T-helper 1 cell (primary cell): ENCODE data around the gene IREB2.
"Not testable (repeated sequence)": the region's sequence is repeated elsewhere in the genome, so short reads cannot be mapped to it uniquely, and the experiment has no call there.

Source experiments
- DNase-seq, 5 donors: peaks; one replicate each; pipeline ENCODE4 v3.0.0-alpha.2; 2012 to 2020
- total RNA-seq, 4 donors: gene quantifications; one replicate each; lab custom pipeline; 2026; lab: John Stamatoyannopoulos, UW

The IREB2 gene, protein sequence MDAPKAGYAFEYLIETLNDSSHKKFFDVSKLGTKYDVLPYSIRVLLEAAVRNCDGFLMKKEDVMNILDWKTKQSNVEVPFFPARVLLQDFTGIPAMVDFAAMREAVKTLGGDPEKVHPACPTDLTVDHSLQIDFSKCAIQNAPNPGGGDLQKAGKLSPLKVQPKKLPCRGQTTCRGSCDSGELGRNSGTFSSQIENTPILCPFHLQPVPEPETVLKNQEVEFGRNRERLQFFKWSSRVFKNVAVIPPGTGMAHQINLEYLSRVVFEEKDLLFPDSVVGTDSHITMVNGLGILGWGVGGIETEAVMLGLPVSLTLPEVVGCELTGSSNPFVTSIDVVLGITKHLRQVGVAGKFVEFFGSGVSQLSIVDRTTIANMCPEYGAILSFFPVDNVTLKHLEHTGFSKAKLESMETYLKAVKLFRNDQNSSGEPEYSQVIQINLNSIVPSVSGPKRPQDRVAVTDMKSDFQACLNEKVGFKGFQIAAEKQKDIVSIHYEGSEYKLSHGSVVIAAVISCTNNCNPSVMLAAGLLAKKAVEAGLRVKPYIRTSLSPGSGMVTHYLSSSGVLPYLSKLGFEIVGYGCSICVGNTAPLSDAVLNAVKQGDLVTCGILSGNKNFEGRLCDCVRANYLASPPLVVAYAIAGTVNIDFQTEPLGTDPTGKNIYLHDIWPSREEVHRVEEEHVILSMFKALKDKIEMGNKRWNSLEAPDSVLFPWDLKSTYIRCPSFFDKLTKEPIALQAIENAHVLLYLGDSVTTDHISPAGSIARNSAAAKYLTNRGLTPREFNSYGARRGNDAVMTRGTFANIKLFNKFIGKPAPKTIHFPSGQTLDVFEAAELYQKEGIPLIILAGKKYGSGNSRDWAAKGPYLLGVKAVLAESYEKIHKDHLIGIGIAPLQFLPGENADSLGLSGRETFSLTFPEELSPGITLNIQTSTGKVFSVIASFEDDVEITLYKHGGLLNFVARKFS
- total RNA-seq, result 28.9 to 76.3 (median 55.4) reads per million in 4 donors

DNA sequence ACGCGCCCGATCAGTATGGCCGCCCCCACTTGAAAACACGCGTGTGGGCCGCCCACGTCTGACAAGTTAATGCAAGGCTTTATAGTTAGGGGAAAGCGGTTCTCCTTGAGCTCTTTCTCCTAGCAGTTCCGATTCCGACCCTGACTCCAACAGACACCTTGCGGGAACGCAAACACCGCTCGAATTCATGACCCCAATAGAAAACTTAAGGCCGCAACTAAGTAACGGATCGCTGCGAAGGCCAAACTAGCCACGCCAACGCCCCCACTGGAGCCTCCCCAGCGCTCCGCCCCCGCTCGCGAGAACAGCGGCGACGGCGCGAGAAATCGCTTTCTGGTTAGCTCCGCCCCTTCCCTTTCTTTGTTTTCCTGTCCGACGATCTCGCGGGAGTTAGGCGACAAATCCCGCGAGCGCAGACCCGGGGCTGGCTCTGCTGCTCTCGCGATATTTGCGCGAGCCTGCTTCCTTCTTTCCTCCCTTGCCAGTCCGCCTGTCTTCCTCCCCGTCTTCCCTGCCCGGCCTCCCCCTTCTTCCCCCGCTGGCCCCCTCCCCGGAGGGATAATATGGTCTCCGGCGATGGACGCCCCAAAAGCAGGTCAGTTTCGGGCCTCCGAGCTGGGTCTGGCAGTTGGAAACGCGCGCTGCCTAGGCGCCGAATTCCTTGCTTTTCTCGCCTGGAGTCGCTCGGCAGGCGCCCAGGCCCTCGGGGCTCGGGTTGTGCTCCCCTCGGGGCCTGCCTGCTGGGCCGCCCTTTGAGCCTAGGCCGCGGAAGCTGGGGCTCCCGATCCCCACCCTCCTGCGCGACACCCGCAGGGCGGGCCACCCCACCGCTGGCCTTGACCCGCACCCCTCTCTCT, at the start of gene IREB2:
Gene IREB2, plus strand, starts transcription at position 455 of the 857 bp plus-strand sequence. Its CDS starts 122 bp downstream, at position 577.
- DNase-seq, result peak; percentile 94 to 98 (median 95)

DNA sequence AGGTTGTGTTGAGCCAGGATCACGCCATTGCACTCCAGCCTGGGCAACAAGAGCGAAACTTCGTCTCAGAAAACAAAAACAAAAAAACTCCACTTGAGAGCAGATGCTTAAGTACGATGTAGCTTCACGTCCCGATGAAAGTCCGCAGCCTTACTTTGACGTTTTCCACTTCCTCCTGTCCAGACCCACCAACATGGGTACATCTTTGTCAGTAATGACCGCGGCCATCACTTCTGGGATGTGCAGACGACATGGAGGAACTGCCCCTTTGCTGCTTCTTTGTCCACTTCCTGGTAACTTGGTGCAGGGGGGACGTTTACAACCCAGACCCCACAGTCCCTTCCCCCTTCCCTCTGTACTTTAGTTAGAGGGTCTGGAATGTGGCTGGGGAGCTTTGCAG, 49.2 kb upstream of the IREB2 start:
- DNase-seq, result no peak

DNA sequence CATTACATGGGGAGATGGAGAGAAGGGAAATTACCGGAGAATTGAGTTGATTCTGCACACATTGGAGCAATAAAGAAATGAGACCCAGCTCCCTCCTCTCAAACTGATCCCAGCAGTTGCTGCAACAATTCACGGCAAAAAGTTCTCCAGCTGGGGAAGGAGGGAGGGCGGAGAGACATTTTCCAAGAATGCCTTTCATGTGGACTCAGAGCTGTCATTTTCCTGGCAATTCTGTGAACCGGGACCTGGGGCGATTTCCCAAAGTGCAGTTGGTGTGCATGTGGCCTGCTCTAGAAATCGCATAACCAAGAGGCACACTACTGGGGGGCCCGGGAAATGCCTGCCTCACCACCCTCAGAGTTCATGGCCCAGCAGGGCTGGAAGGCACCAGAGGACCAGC, 48.7 kb upstream of the IREB2 start:
- no peak for DNase-seq

DNA sequence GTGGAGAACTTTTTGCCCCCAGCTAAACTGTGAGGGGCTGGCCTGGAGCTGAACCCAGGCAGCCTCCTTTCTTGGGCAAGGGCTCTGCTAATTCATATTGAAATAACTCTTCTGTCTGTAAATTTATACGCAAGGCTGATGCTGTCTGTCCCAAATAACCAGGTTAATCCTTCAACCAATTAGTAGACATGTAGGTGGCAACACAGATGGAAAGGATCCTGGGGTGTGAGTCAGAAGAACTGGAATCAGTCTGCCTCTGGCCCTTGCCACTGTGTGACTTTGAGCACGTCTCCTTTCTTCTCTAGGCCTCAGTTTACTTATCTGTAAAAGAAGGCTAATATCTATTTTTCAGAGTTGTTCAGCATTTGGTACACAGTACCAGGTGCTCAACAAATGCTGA, 48.3 kb upstream of the IREB2 start:
- no peak for DNase-seq

DNA sequence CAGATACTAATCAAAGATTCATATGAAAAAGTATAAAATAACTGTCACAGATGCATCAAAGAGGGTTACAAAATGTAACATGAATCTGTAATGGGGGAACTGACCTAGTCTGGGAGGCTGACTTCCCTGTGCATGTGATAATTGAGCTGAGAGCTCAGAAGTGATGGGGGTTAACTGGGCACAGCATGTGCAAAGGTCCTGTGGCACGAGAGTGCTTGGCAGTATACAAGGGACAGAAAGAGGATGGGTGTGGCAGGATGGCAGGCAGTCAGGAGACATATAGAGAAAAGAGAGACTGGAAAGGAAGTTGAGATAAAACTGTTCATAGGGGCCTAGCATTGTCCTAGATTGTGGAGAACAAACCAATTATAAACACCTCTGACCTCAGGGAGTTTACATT, 47.8 kb upstream of the IREB2 start:
- DNase-seq, result no peak

DNA sequence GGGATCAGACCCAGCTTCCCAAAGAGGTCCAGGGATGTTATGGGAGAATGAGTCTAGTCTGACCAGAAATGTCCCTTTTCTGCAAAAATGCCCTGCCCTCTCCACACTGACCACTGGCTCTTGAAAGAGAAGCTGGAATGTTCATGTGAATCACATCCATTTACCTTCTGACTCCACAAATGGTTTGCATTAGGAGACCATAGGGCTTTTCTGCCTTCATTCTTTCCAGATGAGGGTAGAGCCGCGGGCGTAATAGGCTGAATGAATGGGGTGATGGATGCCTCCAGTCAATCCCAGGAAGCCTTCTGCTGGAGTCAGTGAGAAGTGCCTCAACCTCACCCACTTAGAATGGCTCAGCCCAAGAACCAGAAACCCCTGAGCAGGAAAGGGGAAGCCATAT, 47.2 kb upstream of the IREB2 start:
- no peak for DNase-seq

DNA sequence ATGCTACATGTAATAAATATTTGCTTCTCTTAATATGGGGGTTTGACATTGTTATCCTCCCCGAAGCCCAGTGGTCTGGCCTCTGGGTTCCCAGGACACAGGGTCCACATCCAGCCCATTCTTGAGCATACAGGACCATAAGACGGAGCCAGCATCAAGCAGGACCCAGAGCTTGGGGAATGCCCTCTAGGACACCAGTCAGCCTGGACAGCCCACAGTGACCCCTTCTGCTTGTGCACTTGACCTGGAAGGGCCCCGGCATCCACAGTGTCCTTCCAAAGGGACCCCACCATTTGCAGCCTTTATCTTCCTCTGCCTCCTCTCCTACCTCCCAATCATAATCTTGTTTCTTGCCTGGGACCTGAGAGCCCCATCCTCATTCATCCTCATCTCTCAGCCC, 46.2 kb upstream of the IREB2 start:
- no peak for DNase-seq

DNA sequence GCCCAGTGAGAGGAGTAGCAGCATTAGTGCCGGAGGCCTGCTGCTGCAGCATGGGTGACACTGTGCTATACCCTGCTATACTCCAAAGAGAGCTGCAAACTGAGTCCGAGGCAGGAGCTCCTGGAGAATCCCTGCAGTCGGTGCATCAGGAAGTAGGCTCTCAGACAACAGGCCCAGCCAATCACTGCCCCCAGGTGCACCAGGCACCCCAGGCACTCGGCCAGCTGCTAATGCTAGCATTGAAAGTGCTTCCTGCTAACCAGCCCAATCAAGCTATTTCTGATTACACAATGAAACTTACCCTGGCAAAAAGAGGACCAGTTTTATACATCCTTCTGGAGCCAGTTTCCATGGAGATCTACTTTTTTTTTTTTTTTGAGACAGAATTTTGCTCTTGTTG, 45.6 kb upstream of the IREB2 start:
- no peak for DNase-seq

DNA sequence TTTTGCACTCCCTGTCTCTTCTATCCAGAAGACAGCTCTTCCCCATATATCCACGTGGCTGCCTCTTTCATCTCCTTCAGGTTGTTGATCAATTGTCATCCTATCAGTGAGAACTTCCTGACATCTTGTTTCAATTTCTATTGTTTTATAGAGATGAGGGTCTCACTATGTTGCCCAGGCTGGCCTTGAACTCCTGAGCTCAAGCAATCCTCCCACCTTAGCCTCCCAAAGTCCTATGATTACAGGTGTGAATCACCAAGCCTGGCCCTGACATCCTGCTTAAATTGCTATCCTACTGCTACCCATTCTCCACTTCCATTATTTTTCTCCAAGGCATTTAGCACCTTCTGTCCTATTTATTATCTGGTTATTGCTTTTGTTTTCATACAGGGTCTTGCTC, 44.9 kb upstream of the IREB2 start:
- no peak for DNase-seq

DNA sequence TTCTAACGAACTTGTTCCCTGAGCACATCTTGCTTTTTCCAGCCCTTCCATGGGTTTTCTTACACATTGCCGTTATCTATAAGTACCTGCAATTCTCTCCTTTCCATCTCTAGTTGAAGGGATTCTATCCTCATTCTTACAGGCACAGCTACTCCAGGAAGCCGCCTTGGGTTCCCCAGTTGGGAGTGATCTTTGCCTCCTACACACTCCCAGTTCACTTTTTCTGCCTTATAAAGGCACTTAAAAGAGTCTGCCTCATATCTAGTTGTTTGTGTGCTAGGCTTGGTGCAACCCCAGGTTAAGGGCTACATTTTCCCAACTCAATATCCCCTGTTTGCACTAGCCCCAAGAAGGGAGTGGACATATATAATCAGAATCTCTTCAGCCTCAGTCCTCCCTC, 44.0 kb upstream of the IREB2 start:
- no peak for DNase-seq

DNA sequence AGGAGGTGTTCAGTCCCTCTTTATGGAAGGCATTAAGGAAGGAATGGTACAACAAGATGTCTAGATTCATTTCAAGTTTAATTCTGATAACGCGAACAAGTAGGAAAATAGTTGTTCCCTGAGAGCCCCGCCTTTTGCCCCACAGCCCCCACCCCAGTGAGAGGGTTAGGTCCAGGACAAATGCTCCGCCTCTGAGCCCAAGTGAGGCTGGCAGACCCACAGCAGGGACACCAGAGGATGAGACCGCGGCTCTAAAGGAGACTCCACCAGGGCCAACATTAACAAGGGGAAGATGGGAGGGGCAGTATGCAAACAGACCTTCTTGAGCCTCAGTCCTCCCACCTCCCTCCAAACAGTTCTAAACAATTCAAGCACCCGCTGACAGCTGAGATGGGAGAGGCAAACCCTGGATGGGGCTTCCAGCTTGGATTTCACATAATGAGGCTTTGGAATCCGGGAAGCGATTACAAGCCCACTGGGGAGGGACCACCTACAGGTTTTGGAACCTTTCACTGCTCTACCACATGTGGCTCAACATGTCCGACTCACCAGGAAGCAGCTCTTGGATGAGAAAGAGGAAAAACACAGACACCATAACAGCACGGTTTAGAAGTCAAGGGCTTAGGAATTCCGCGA, 42.9 kb upstream of the IREB2 start:
- DNase-seq, result no peak

DNA sequence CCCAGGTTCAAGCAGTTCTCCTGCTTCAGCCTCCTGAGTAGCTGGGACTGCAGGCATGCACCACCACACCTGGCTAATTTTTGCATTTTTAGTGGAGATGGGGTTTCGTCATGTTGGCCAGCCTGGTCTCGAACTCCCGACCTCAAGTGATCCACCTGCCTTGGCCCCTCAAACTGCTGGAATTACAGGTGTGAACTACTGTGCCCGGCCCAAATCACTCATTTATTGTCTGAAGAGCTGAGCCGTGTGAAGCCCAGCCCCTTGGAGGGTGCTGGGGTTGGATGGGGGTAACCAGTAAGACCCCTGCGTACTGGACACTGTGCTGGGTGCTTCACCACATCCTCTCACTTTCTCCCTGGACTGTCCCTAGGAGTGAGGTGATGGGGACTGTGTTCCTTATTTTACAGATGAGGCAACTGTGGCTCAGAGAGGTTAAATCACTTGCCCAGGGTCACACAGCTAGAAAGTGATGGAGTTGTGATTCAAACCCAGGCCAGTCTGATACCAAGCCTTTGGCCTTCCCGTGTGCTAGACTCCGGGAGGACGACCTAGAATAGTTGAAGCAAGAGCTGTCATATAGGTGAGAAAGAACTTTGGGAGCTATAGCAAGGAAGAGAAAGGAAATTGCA, 41.7 kb upstream of the IREB2 start:
- no peak for DNase-seq

DNA sequence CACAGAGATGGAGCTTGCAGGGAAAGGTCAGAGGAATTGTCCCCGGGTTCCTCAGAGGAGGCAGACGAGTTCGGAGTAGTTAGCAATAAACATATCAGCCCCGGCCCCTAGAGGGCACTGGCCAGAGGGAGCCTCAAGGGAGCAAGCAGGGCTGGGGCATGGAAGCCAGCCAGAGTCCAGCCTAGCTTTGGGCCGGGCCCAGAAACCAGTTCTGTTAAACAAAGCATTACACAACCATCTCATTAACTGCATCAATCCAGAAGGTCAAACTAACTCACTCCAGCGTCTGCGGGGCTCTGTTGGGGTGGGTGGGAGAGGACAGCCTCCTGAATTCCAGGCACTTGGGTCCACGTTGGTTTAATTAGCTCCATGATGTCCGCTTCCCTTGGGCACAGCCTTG, 41.0 kb upstream of the IREB2 start:
- DNase-seq, result no peak

DNA sequence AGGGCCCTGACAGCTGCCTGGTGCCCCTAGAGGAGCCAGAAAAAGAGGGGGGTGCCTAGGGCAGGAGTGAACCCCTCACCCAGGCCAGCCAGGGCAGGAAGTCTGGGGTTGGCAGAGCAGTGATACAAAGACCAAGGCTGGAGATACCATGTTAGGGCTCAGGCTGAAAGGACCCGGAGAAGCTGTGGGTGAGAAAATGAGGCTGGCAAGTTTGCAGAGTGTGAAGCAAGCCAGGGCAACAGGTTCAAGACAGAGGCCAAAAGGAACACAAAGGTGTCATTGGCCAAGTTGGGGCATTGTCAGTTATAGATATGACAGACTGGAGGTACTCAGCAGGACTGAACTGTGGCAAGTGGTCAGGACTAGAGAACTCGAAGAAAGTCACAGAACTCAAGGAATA, 40.6 kb upstream of the IREB2 start:
- no peak for DNase-seq

DNA sequence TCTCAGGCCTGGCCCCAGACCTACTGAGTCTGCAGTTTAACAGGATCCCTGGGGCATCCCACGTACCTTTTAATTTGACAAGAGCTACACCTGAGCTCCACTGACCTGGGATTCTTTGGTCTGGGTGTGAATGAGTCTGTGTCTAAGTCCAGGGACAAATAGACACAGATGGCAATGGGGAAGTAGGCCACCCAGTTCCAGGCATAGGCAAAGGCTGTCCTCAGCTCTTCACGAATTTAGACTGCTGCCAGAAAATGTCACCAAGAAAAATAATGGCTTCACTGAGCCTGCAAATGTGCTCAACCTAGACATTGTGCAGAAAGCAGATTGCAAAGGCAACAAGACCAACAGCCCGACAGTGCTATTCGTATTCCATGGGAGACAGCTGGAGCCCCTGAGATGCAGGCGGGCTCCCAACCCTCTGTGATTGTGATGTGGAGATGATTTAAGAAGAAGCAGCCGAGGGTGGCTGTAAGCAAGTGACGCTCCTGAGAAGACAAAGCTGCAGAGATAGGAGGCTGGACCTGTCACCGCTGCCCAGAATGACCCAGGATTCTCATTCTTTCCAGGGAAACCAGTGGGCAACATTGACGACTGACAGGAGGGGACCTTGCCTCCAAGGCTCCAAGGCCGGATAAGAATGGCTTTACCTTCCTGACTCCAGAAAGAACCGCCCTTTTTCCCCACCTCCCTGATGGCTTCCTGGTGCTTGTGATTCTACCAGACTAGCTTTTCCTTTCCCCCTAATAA, 39.8 kb upstream of the IREB2 start:
- no peak for DNase-seq

DNA sequence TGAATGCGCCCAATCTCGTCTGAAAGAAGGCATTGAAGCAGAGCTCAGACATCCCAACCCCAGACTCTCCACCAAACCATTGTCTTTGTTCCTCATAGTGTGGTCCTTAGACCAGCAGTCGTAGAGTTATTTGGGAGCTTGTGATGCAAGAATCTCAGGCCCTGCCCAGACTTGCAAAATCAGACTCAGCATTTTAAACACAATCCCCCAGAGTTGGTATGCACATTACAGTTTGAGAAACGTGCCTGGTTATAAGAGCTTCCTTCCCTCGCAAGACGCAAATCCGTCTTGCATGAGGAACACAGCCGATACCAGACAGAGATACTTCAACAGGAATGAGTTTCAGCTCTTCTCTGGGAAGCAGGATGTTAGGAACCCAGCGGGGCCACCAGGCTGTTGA, 38.9 kb upstream of the IREB2 start:
- DNase-seq, result no peak

DNA sequence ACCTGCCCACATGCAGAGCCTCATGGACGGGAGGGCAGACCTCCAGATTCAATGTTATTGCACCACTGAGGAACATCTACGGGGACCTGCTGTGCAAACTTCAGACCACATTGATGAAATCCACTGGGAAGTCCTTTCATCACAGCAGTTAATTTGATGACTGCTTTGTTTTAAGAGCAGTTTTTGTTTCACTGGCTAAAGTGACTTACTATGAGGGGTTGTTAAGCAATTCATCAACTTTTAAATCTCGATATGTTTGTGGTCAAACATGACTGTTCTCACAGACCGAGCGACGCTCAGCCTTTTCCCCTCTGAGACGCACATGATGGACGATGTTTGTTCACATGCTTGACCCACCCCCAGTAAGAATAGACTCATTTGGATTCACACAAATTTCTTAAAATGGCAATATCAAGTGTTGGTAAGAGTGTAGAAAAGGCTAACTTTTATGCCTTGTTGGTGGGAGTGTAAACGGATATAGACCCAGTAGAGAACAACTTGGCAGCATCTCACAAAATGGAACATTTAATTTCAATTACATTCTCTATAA, 35.9 kb upstream of the IREB2 start:
- no peak for DNase-seq

DNA sequence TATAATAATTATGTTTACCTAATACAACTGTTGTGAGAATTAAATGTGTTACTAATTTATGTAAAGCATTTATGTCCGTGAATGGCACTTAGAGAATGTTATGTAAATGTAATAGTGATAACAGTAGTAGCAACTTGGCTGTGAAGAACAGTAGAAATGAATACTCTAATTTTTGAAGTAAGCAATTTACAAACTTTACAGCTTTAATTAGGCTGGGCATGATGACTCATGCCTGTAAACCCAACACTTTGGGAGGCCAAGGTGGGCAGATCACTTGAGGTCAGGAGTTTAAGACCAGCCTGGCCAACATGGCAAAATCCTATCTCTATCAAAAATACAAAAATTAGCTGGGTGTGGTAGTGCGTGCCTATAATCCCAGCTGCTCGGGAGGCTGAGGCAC, 33.9 kb upstream of the IREB2 start:
- no peak for DNase-seq

DNA sequence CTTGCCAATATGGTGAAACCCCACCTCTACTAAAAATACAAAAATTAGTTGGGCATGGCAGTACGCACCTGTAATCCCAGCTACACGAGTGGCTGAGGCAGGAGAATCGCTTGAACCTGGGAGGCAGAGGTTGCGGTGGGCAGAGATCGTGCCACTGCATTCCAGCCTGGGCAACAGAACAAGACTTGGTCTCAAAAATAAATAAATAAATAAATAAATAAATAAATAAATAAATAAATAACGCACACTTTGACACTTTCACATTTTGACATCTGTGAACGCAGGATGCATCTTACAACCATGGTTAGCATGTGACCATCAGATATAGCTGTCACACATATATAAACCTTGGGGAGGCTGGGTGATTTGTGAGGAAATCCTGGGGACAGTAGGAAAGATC, 33.2 kb upstream of the IREB2 start:
- not testable (repeated sequence) for DNase-seq

DNA sequence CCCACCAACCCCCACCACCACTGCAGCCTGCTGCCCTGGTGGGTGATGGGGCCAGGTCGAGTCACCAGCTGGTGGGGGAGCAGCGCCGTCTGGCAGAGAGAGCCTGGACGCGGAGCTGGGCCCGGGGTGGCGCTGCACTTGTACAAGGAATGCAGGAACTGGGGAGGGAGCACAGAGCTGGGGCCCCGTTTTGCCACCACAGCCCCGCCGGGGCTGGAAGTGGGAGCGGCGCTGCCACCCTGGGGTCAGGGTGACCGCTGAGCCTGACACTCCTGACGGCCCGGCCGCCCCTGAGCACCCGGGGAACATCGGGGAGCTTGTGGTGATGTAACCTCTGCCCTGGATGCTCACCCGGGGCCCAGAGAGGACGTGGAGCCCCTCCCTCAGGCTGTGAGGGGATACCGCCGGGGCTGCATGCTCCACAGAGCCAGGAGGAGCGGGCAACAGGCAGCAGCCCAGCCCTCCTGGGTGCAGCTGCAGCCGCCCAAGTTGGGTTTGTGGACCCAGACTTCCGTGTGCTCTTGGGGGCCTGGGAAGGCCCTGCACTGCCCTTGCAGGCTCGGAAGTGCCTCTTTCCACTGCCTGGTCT, 32.6 kb upstream of the IREB2 start:
- DNase-seq, result no peak
